ENCODE data around the gene AURKAIP1.

DNA sequence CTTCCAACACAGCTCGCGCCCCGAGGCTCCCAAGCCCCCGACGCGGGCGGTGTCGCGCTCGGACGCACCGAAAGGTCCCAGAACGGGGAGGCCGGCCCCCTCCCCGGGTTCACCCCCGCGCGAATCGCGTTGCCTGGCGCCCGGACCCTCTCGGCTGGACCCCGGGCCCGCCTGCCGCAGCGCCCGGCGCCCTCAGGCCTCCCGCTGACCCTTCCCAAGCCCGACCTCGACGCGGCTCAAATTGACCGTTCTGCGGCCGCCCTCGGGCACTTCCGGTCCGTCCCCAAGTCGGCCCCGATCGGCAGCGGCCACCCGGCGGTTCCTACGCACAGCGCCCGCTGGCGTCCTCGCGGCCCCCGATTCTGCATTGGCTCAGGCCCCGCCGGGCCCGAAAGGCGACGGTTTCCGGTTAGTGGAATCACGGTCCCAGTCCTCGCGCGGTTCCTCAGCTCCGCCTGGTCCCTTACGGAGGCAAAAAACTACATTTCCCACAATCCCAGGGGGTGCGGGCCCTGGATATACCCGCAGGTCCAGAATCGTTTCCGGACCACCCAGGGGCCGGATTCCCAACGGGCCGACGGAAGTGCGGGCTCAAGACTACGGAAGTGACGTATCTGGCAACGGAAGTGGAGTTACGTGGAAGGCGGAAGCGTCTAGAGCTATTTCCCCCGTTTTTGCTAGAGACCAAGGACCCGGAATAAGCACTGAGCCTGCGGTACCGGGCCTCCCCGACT, at the start of gene AURKAIP1:
- TF ChIP-seq GATA2 (IDR thresholded peaks at IDR 0.05; ENCODE audit: low read depth, low read length) (no peak), GATA3 (IDR thresholded peaks at IDR 0.05; ENCODE audit: low read depth, low read length) (no peak)

All from SH-SY5Y (cell line).